ENCODE results near the gene PLP2. TPM values are rescaled to one million over a fixed set of nuclear protein-coding genes. Genes with fewer than 3 reads are reported as not detected.

Gene PLP2
- total RNA-seq, 3 donors from 2014 or later (not counting 1 experiment from before 2014, with no cell fraction given) = 29.3 to 69.7 (median 34.8) TPM

DNA sequence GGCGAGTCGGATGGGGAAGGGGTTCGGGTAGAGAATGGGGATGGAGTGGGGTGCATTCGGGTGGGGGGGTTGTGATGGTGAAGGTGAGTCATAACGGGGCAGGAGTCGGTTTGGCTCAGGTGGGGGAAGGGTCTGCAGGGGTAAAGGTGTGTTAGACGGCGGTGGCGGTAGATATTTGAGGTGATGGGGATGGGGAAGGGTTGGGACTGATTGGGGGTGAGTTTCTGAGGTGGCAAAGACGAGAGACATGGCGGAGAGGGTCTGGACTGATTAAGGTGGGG lies 27.6 kb downstream of the PLP2 start:
- H3K9me3 ChIP-seq (ENCODE audit: control insufficient read depth, insufficient read depth, low read length) = no peaks in the 10 kb centered on the region
- ATAC-seq (no peak), DNase-seq (no peak)
- 22% methylated on average over 11 of the region's 11 CpGs for WGBS (ENCODE audit: insufficient coverage)
- Mint-ChIP-seq H3K36me3 (no peaks in the 10 kb centered on the region), H3K27me3 (ENCODE audit: low read depth in 2 of 2) (no peaks in the 10 kb centered on the region), H3K9me3 (no peaks in the 10 kb centered on the region), H3K4me1 (peaks cover 0 to 19% of the 10 kb centered on the region in 2 donors), H3K27ac (no peak overlapping the region), H3K4me3 (no peak overlapping the region)
- no peaks in the 10 kb centered on the region for H3K36me3 ChIP-seq (ENCODE audit: control insufficient read depth, insufficient read depth, low read length)
- no peak overlapping the region for H3K4me3 ChIP-seq (ENCODE audit: low read length)
- no peak overlapping the region for H3K27ac ChIP-seq (ENCODE audit: low read length)
- TF ChIP-seq, protein P1, sequence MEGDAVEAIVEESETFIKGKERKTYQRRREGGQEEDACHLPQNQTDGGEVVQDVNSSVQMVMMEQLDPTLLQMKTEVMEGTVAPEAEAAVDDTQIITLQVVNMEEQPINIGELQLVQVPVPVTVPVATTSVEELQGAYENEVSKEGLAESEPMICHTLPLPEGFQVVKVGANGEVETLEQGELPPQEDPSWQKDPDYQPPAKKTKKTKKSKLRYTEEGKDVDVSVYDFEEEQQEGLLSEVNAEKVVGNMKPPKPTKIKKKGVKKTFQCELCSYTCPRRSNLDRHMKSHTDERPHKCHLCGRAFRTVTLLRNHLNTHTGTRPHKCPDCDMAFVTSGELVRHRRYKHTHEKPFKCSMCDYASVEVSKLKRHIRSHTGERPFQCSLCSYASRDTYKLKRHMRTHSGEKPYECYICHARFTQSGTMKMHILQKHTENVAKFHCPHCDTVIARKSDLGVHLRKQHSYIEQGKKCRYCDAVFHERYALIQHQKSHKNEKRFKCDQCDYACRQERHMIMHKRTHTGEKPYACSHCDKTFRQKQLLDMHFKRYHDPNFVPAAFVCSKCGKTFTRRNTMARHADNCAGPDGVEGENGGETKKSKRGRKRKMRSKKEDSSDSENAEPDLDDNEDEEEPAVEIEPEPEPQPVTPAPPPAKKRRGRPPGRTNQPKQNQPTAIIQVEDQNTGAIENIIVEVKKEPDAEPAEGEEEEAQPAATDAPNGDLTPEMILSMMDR (IDR thresholded peaks at IDR 0.05) = no peak
- intact Hi-C loops (cut with micrococcal nuclease) = no loop called here
- peaks cover 18% of the 10 kb centered on the region for H3K4me1 ChIP-seq (ENCODE audit: control insufficient read depth, insufficient read depth, low read length)
- no peaks in the 10 kb centered on the region for H3K27me3 ChIP-seq (ENCODE audit: control insufficient read depth, insufficient read depth, low read length)

DNA sequence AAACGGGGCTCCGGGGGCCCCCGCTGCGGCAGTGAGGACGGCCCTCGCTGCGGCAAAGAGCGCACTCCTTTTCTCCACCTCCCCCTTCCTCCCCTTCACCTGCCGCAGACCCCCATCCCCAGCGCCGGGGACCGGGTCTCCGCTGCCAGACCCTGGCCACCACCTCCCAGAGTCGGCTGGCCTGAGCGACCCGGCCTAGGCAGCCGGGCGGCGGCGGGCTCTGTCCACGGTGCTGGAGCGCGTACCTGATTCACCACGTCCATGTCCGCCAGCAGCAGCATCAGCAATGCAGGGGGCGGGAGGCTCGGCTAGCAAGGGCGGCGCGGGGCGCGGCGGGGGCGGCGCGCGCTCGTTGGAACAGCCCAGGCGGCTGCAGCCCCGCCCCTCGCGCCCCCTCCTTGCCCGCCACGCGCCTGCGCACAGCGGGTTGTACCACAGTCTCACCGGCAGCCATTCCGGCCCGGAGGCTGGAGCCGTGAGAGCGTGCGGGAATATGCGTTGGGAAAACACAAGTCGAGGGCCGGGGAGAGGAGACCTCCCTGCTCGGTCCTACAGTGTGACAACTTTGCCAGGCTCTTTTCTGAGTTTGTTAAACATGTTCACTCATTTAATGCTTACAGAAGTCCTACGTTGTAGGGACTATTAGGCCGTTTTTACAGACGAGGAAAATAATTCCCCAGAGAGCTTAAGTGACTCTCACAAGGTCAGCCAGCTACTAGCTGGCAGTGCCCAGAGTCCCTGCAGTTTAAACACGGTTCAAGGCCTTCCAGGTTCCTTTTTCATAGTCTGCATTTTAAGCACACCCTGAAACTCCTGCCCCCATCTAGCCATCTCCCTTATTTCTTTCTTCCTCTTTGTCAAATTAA lies 28.4 kb downstream of the PLP2 start, which contains the start of gene SYP:
TSS of gene SYP (minus strand) at position 288 of the 866 bp plus-strand sequence. CDS start at position 281, 7 bp downstream.
- Mint-ChIP-seq H3K27me3 (ENCODE audit: low read depth in 2 of 2) (no peaks in the 10 kb centered on the region), H3K36me3 (no peaks in the 10 kb centered on the region), H3K4me1 (peaks cover 0 to 19% of the 10 kb centered on the region in 2 donors), H3K27ac (no peak within 1 kb of the TSS), H3K9me3 (no peaks in the 10 kb centered on the region), H3K4me3 (peak within 1 kb of the TSS; percentile 52)
- under 1% methylated on average over 60 of the region's 61 CpGs for WGBS (ENCODE audit: insufficient coverage)
- peak within 1 kb of the TSS; percentile 37 for H3K4me3 ChIP-seq (ENCODE audit: low read length)
- intact Hi-C loops (cut with micrococcal nuclease) = loop anchor here (1.0 kb wide), 2 partner anchors 9 to 69 kb away; partner anchors contain the start of gene PPP1R3F
- H3K4me1 ChIP-seq (ENCODE audit: control insufficient read depth, insufficient read depth, low read length) = peaks cover 18% of the 10 kb centered on the region
- H3K27me3 ChIP-seq (ENCODE audit: control insufficient read depth, insufficient read depth, low read length) = no peaks in the 10 kb centered on the region
- peak within 1 kb of the TSS; percentile 68 for H3K27ac ChIP-seq (ENCODE audit: low read length)
- H3K9me3 ChIP-seq (ENCODE audit: control insufficient read depth, insufficient read depth, low read length) = no peaks in the 10 kb centered on the region
- DNase-seq (peak; percentile 85 to 92), ATAC-seq (peak; percentile 99 to 100 (median 99))
- H3K36me3 ChIP-seq (ENCODE audit: control insufficient read depth, insufficient read depth, low read length) = no peaks in the 10 kb centered on the region
- TF ChIP-seq, protein P1 (IDR thresholded peaks at IDR 0.05) = no peak

DNA sequence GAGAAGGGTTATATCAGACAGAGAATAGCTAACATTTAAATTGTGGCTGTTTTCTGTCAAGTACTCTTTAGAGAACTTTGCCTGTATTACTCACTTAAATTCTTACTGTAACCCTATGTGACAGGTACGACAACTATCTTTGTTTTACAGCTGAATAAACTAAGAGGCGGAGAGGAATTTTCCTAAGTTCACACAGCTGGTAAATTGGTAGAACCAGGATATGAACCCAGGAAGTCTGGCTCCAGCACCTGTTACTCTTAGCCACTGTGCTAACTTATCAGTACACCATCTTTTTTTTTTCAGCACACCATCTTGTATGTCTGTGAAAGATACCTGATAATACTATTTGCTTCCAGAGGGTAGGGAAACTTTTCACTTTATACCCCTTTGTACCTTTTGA lies 30.3 kb downstream of the PLP2 start:
- Mint-ChIP-seq H3K27me3 (ENCODE audit: low read depth in 2 of 2) (no peaks in the 10 kb centered on the region), H3K4me1 (peaks cover 0 to 19% of the 10 kb centered on the region in 2 donors), H3K36me3 (no peaks in the 10 kb centered on the region), H3K4me3 (no peak overlapping the region), H3K27ac (no peak overlapping the region), H3K9me3 (no peaks in the 10 kb centered on the region)
- H3K27me3 ChIP-seq (ENCODE audit: control insufficient read depth, insufficient read depth, low read length) = no peaks in the 10 kb centered on the region
- no peak overlapping the region for H3K27ac ChIP-seq (ENCODE audit: low read length)
- WGBS (ENCODE audit: insufficient coverage) = 59% methylated on average over 2 of the region's 2 CpGs
- H3K4me1 ChIP-seq (ENCODE audit: control insufficient read depth, insufficient read depth, low read length) = peaks cover 18% of the 10 kb centered on the region
- H3K9me3 ChIP-seq (ENCODE audit: control insufficient read depth, insufficient read depth, low read length) = no peaks in the 10 kb centered on the region
- ATAC-seq = no peak
- TF ChIP-seq, protein P1 (IDR thresholded peaks at IDR 0.05) = no peak
- DNase-seq = no peak
- intact Hi-C loops (cut with micrococcal nuclease) = no loop called here
- H3K4me3 ChIP-seq (ENCODE audit: low read length) = no peak overlapping the region
- no peaks in the 10 kb centered on the region for H3K36me3 ChIP-seq (ENCODE audit: control insufficient read depth, insufficient read depth, low read length)

Data from natural killer cell (primary cell).